Tibial nerve (tissue), 4 donors: Measurements from ENCODE around the gene ATG7.

Experiments used
- EP300 ChIP-seq, 2 donors: sonication (generic); formaldehyde crosslinking; IDR thresholded peaks; one replicate each; pipeline ENCODE4 v1.6.1; 2017; ENCODE audit warnings: antibody characterized with exemption in 2 of 2, mild to moderate bottlenecking in 1 of 2
- TF ChIP-seq, protein P1 (sequence below), 5 experiments: fragments of 200-600 bp in 3 of 5; fragments of 450-650 bp in 2 of 5; sonication (generic) in 3 of 5; IDR thresholded peaks; one replicate each; pipeline ENCODE4 v1.5.1; 2016 to 2019; ENCODE audit warnings: antibody characterized with exemption in 5 of 5, mild to moderate bottlenecking in 3 of 5, moderate library complexity in 2 of 5

DNA sequence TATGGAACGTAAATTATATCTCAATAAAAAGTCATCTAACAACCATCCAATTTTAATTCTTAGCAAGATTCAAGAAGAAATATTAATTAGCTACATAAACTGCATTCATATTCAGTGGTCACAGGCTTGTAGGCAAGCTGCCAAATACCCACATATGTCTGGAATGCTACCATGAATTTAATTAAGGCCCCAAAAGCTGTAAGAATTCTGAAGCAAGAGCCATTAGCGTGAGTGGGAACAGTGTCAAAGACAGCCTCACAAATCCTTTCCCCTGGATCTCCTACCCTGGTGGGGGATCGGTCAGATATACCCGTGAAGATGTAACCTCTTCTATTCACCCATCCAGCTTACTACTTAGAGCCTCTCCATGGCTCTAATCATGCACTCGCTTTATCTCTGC is 40.0 kb downstream of the ATG7 start:
- TF ChIP-seq, protein P1, sequence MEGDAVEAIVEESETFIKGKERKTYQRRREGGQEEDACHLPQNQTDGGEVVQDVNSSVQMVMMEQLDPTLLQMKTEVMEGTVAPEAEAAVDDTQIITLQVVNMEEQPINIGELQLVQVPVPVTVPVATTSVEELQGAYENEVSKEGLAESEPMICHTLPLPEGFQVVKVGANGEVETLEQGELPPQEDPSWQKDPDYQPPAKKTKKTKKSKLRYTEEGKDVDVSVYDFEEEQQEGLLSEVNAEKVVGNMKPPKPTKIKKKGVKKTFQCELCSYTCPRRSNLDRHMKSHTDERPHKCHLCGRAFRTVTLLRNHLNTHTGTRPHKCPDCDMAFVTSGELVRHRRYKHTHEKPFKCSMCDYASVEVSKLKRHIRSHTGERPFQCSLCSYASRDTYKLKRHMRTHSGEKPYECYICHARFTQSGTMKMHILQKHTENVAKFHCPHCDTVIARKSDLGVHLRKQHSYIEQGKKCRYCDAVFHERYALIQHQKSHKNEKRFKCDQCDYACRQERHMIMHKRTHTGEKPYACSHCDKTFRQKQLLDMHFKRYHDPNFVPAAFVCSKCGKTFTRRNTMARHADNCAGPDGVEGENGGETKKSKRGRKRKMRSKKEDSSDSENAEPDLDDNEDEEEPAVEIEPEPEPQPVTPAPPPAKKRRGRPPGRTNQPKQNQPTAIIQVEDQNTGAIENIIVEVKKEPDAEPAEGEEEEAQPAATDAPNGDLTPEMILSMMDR (IDR thresholded peaks at IDR 0.05): no peak
- no peak for TF ChIP-seq EP300 (IDR thresholded peaks at IDR 0.05)
